WTC11 (cell line): ENCODE measurements around the gene CIRBP. TPM values are rescaled to one million over a fixed set of nuclear protein-coding genes. Genes with fewer than 3 reads are reported as not detected.

Experiments
- ATAC-seq: fragments of 200-7000 bp; cut with Tn5 transposase; 2 replicates; pipeline ENCODE4 v1.10.0; 2021; ENCODE audit warnings: mild to moderate bottlenecking, moderate library complexity
- CTCF ChIA-PET: fragments of 300-600 bp; sonication (Branson Sonifier 250); formaldehyde crosslinking; loops from one replicate; lab custom pipeline; 2021; ENCODE audit warnings: antibody characterized with exemption; lab: Charles Lee
- POLR2A ChIA-PET: fragments of 350-600 bp; sonication (Branson Sonifier 250); formaldehyde crosslinking; loops from one replicate; lab custom pipeline; 2021; ENCODE audit warnings: antibody characterized with exemption; lab: Charles Lee
- DNase-seq: peaks from one replicate; pipeline ENCODE4 v3.0.0; 2021; ENCODE audit warnings: low spot score
- H3K27ac Mint-ChIP-seq: 2 replicates; pipeline ENCODE4 v1.8.0; 2021; ENCODE audit warnings: mixed read lengths
- H3K27me3 Mint-ChIP-seq: 2 replicates; pipeline ENCODE4 v1.8.0; 2021; ENCODE audit warnings: low read depth, mild to moderate bottlenecking, moderate library complexity, mixed read lengths
- H3K36me3 Mint-ChIP-seq: 2 replicates; pipeline ENCODE4 v1.8.0; 2021; ENCODE audit warnings: mixed read lengths
- H3K4me1 Mint-ChIP-seq: 2 replicates; pipeline ENCODE4 v1.8.0; 2022; ENCODE audit warnings: mixed read lengths
- H3K4me3 Mint-ChIP-seq: 2 replicates; pipeline ENCODE4 v1.8.0; 2021; ENCODE audit warnings: mild to moderate bottlenecking, moderate library complexity, mixed read lengths
- H3K9me3 Mint-ChIP-seq: 2 replicates; pipeline ENCODE4 v1.8.0; 2021; ENCODE audit warnings: mixed read lengths
- ATF6 ChIP-seq: sonication (generic); formaldehyde crosslinking; IDR thresholded peaks from 2 replicates; pipeline ENCODE4 v1.8.1; 2023; ENCODE audit warnings: mild to moderate bottlenecking, missing genetic modification reagents
- FOXK1 ChIP-seq: sonication (generic); formaldehyde crosslinking; IDR thresholded peaks from 2 replicates; pipeline ENCODE4 v1.8.0; 2022; ENCODE audit warnings: mild to moderate bottlenecking, moderate library complexity, missing genetic modification reagents
- FOXP1 ChIP-seq: sonication (generic); formaldehyde crosslinking; IDR thresholded peaks from 2 replicates; pipeline ENCODE4 v1.8.0; 2022; ENCODE audit warnings: missing genetic modification reagents, mild to moderate bottlenecking, moderate library complexity, borderline replicate concordance
- IRF1 ChIP-seq: sonication (generic); formaldehyde crosslinking; IDR thresholded peaks from 2 replicates; pipeline ENCODE4 v1.8.0; 2023; ENCODE audit warnings: missing genetic modification reagents
- JAZF1 ChIP-seq: fragments of 250-450 bp; sonication (Bioruptor Pico); IDR thresholded peaks from 2 replicates; pipeline ENCODE4 v1.9.0; 2021; ENCODE audit warnings: moderate library complexity, mild to moderate bottlenecking, inconsistent platforms
- SP1 ChIP-seq: sonication (generic); formaldehyde crosslinking; conservative IDR thresholded peaks from 2 replicates; pipeline ENCODE4 v1.8.1; 2022; ENCODE audit warnings: missing genetic modification reagents
- TCF7 ChIP-seq: sonication (generic); formaldehyde crosslinking; IDR thresholded peaks from 2 replicates; pipeline ENCODE4 v1.8.0; 2022; ENCODE audit warnings: mild to moderate bottlenecking, low read depth, missing genetic modification reagents, moderate library complexity
- TP53 ChIP-seq: sonication (generic); formaldehyde crosslinking; IDR thresholded peaks from 2 replicates; pipeline ENCODE4 v1.8.1; 2023; ENCODE audit warnings: mild to moderate bottlenecking, missing genetic modification reagents
- ZBTB43 ChIP-seq: sonication (generic); formaldehyde crosslinking; IDR thresholded peaks from 2 replicates; pipeline ENCODE4 v1.8.1; 2023; ENCODE audit warnings: mild to moderate bottlenecking, missing genetic modification reagents
- ZNF425 ChIP-seq: fragments of 250-450 bp; sonication (Bioruptor Pico); conservative IDR thresholded peaks from 2 replicates; pipeline ENCODE4 v1.9.0; 2021; ENCODE audit warnings: mild to moderate bottlenecking
- total RNA-seq: library from RNA; stranded (reverse); gene quantifications from 3 replicates; pipeline ENCODE4 v1.2.3, GENCODE V29; 2021
- TF ChIP-seq, protein P1 (sequence below): sonication (generic); formaldehyde crosslinking; IDR thresholded peaks from 2 replicates; pipeline ENCODE4 v1.8.0; 2022; ENCODE audit warnings: missing genetic modification reagents
- TF ChIP-seq, protein P2 (sequence below): sonication (generic); formaldehyde crosslinking; IDR thresholded peaks from 2 replicates; pipeline ENCODE4 v1.8.1; 2022; ENCODE audit warnings: low read depth, mild to moderate bottlenecking, moderate library complexity, missing genetic modification reagents, borderline replicate concordance

The CIRBP gene
- total RNA-seq, 1 experiment from 2014 or later = 298 TPM

- DNase-seq = no peak
- peaks cover 38% of the 10 kb centered on the region for H3K4me1 Mint-ChIP-seq
- no peak overlapping the region; the same call in 1 of the 2 replicates for H3K4me3 Mint-ChIP-seq
Observed at GRCh38 chr19:1256646-1257474, 12.3 kb upstream of the CIRBP start.

GRCh38 chr19:1257475-1258162 is 11.5 kb upstream of the CIRBP start:
- peaks cover 33% of the 10 kb centered on the region for H3K36me3 Mint-ChIP-seq
- peak overlapping the region; percentile 84 for H3K27ac Mint-ChIP-seq
- no peak for TF ChIP-seq ZBTB43 (CRISPR knock-in tag)
- DNase-seq (no peak), ATAC-seq (no peak)
- 0 out of 2 replicates have a peak overlapping the region, but pooled peaks have one; percentile 20 for H3K4me3 Mint-ChIP-seq
- peaks cover 42% of the 10 kb centered on the region for H3K4me1 Mint-ChIP-seq
- POLR2A ChIA-PET = interaction anchor here (0.9 to 1.6 kb wide), 2 partner anchors 9 to 12 kb away, joined by 3 to 6 read pairs; partner anchors contain the start of gene CIRBP
- H3K27me3 Mint-ChIP-seq = no peaks in the 10 kb centered on the region
- CTCF ChIA-PET = interaction anchor here (2.3 to 15.6 kb wide), 2 partner anchors 9 to 15 kb away, joined by 17 to 648 read pairs; partner anchors contain the start of gene ATP5F1D
- no peaks in the 10 kb centered on the region for H3K9me3 Mint-ChIP-seq

More at GRCh38 chr19:1256646-1257474, 12.3 kb upstream of the CIRBP start:
- no peak for ATAC-seq
- Mint-ChIP-seq H3K27me3 (no peaks in the 10 kb centered on the region), H3K27ac (no peak overlapping the region), H3K9me3 (no peaks in the 10 kb centered on the region), H3K36me3 (peaks cover 33% of the 10 kb centered on the region)
- no peak for TF ChIP-seq IRF1 (CRISPR knock-in tag)
- POLR2A ChIA-PET = interaction anchor here (0.7 to 1.6 kb wide), 3 partner anchors 10 to 12 kb away, joined by 3 to 6 read pairs (median 3); partner anchors contain the start of gene CIRBP
- CTCF ChIA-PET = interaction anchor here (0.6 to 15.6 kb wide), 4 partner anchors 10 to 379 kb away, joined by 3 to 648 read pairs (median 10); partner anchors contain the start of genes ATP5F1D and CIRBP

DNA sequence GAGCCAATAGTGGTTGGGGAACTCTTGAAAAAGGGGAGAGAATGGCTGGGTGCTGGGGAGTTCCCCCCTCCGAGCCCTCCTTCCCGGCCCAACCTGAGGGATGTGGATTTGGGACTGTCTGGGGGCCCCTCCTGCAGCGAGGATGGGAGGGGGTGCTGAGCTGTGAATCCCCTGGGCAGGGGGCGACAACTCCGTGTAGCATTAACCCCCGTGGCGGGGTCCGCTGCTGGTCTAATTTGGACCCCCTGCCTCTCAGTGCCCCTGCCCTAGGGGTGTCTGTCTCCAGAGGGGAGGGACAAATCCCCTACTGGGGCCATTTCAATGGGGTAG is 11.0 kb upstream of the CIRBP start:
- Mint-ChIP-seq H3K36me3 (peaks cover 33% of the 10 kb centered on the region), H3K27ac (peak overlapping the region; percentile 78; the same call in 1 of the 2 replicates), H3K4me1 (peaks cover 47% of the 10 kb centered on the region), H3K27me3 (no peaks in the 10 kb centered on the region), H3K9me3 (no peaks in the 10 kb centered on the region), H3K4me3 (0 out of 2 replicates have a peak overlapping the region, but pooled peaks have one; percentile 4)
- POLR2A ChIA-PET = interaction anchor here (3.6 kb wide), 1 partner anchor 10 kb away, joined by 31 read pairs; the partner anchor contains the start of gene CIRBP
- CTCF ChIA-PET = interaction anchor here (1.0 to 15.6 kb wide), 3 partner anchors 8 to 133 kb away, joined by 5 to 648 read pairs (median 17); partner anchors contain the start of gene ATP5F1D
- DNase-seq (no peak), ATAC-seq (no peak)
- TF ChIP-seq TCF7 (no peak), FOXK1 (no peak), ZNF425 (no peak), FOXP1 (CRISPR knock-in tag) (no peak), ATF6 (no peak), JAZF1 (CRISPR knock-in tag) (no peak), SP1 (CRISPR knock-in tag) (no peak), ZBTB43 (CRISPR knock-in tag) (no peak), IRF1 (CRISPR knock-in tag) (no peak), TP53 (CRISPR knock-in tag) (no peak)
- TF ChIP-seq, protein P1, sequence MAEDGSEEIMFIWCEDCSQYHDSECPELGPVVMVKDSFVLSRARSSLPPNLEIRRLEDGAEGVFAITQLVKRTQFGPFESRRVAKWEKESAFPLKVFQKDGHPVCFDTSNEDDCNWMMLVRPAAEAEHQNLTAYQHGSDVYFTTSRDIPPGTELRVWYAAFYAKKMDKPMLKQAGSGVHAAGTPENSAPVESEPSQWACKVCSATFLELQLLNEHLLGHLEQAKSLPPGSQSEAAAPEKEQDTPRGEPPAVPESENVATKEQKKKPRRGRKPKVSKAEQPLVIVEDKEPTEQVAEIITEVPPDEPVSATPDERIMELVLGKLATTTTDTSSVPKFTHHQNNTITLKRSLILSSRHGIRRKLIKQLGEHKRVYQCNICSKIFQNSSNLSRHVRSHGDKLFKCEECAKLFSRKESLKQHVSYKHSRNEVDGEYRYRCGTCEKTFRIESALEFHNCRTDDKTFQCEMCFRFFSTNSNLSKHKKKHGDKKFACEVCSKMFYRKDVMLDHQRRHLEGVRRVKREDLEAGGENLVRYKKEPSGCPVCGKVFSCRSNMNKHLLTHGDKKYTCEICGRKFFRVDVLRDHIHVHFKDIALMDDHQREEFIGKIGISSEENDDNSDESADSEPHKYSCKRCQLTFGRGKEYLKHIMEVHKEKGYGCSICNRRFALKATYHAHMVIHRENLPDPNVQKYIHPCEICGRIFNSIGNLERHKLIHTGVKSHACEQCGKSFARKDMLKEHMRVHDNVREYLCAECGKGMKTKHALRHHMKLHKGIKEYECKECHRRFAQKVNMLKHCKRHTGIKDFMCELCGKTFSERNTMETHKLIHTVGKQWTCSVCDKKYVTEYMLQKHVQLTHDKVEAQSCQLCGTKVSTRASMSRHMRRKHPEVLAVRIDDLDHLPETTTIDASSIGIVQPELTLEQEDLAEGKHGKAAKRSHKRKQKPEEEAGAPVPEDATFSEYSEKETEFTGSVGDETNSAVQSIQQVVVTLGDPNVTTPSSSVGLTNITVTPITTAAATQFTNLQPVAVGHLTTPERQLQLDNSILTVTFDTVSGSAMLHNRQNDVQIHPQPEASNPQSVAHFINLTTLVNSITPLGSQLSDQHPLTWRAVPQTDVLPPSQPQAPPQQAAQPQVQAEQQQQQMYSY = no peak
- TF ChIP-seq, protein P2, sequence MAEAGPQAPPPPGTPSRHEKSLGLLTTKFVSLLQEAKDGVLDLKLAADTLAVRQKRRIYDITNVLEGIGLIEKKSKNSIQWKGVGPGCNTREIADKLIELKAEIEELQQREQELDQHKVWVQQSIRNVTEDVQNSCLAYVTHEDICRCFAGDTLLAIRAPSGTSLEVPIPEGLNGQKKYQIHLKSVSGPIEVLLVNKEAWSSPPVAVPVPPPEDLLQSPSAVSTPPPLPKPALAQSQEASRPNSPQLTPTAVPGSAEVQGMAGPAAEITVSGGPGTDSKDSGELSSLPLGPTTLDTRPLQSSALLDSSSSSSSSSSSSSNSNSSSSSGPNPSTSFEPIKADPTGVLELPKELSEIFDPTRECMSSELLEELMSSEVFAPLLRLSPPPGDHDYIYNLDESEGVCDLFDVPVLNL (CRISPR knock-in tag) = no peak
